ENCODE results near the gene LAD1. TPM values are rescaled to one million over a fixed set of nuclear protein-coding genes. Genes with fewer than 3 reads are reported as not detected.

Gene LAD1
- total and polyA plus RNA-seq, 9 of the 15 experiments (the other 6 are each of a cell fraction or from before 2014, with no cell fraction given) = 0.31 TPM; not detected in 8

DNA sequence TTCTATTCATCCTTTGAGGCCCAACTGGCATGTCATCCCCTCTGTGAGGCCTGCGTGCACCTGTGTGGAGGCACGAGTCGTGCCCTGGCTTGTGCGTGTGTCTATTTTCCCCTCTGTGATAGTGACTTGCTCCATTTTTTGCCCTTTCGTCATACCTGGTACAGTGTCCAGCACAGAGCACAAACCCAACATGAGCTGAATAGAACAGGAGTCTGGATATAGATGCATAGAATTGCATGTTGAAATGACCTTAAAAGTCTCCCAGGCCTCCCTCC is 54.1 kb downstream of the LAD1 start (continued):
- TF ChIP-seq, protein P1, sequence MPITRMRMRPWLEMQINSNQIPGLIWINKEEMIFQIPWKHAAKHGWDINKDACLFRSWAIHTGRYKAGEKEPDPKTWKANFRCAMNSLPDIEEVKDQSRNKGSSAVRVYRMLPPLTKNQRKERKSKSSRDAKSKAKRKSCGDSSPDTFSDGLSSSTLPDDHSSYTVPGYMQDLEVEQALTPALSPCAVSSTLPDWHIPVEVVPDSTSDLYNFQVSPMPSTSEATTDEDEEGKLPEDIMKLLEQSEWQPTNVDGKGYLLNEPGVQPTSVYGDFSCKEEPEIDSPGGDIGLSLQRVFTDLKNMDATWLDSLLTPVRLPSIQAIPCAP (CRISPR knock-in tag; IDR thresholded peaks at IDR 0.05; ENCODE audit: borderline replicate concordance) = no peak
- TF ChIP-seq STAG1 (CRISPR knock-in tag; IDR thresholded peaks at IDR 0.05; ENCODE audit: borderline replicate concordance) = no peak
- TF ChIP-seq ZNF639 (CRISPR knock-in tag; conservative IDR thresholded peaks at IDR 0.05 in 1 of 2, IDR thresholded peaks at IDR 0.05 in 1 of 2) = no peak

GRCh38 chr1:201344206-201345080 is 54.7 kb downstream of the LAD1 start:
- ATAC-seq (no peak), DNase-seq (ENCODE audit: extremely low read depth in 1 of 4, low spot score in 3 of 4) (no peak), FAIRE-seq (no peak)
- ChIA-PET CTCF (ENCODE audit: low intra/inter-chr PET ratio) (no interaction called here), POLR2A (interaction anchor here (0.5 kb wide), 1 partner anchor 24 kb away, joined by 4 read pairs; no protein-coding TSS in a partner anchor)
- Histone ChIP-seq H3K4me1 (replicated peaks in 1 of 2; ENCODE audit: control insufficient read depth in 2 of 2, insufficient read depth in 2 of 2, low read length in 2 of 2) (no peaks in the 10 kb centered on the region), H2AFZ (ENCODE audit: low read depth, low read length) (no peak overlapping the region), H3K4me3 (no peak overlapping the region), H3K4me2 (ENCODE audit: insufficient read depth, low read length) (no peak overlapping the region), H3K36me3 (ENCODE audit: control insufficient read depth, insufficient read depth, low read length) (no peaks in the 10 kb centered on the region), H3K79me2 (ENCODE audit: control insufficient read depth, insufficient read depth, low read length) (no peaks in the 10 kb centered on the region), H3K27me3 (ENCODE audit: control insufficient read depth in 2 of 2, insufficient read depth in 2 of 2, low read length in 2 of 2) (peaks cover 0 to 39% of the 10 kb centered on the region in 2 experiments; a peak in 2 of 5 replicates), H4K20me1 (replicated peaks; ENCODE audit: control insufficient read depth, insufficient read depth, low read length) (peaks cover 16% of the 10 kb centered on the region; the same call in 1 of the 2 replicates), H3K9ac (ENCODE audit: insufficient read depth in 1 of 2, low read depth in 2 of 2, low read length in 2 of 2) (no peak overlapping the region), H3K9me1 (ENCODE audit: control insufficient read depth, insufficient read depth, low read length) (no peaks in the 10 kb centered on the region), H3K27ac (ENCODE audit: extremely low read depth, low read depth, low read length) (no peak overlapping the region), H3K9me3 (replicated peaks; ENCODE audit: control insufficient read depth, insufficient read depth, low read depth, low read length) (no peaks in the 10 kb centered on the region)
- no TSS peak for BruUV-seq (replicated peaks)
- TF ChIP-seq ZNF717 (CRISPR knock-in tag; IDR thresholded peaks at IDR 0.05) (no peak), ZNF197 (CRISPR knock-in tag; IDR thresholded peaks at IDR 0.05; ENCODE audit: low read depth) (no peak), ETV6 (IDR thresholded peaks at IDR 0.05; ENCODE audit: borderline replicate concordance in 1 of 2, low read depth in 2 of 2, low read length in 1 of 2) (no peak), ETV6 (CRISPR knock-in tag; IDR thresholded peaks at IDR 0.05; ENCODE audit: borderline replicate concordance) (no peak), ATF2 (CRISPR knock-in tag; IDR thresholded peaks at IDR 0.05) (no peak), SREBF2 (CRISPR knock-in tag; IDR thresholded peaks at IDR 0.05) (no peak), ZC3H8 (IDR thresholded peaks at IDR 0.05) (no peak), TRIM24 (IDR thresholded peaks at IDR 0.05) (no peak), ZNF780A (CRISPR knock-in tag; IDR thresholded peaks at IDR 0.05) (no peak)
- TF ChIP-seq, protein P2, sequence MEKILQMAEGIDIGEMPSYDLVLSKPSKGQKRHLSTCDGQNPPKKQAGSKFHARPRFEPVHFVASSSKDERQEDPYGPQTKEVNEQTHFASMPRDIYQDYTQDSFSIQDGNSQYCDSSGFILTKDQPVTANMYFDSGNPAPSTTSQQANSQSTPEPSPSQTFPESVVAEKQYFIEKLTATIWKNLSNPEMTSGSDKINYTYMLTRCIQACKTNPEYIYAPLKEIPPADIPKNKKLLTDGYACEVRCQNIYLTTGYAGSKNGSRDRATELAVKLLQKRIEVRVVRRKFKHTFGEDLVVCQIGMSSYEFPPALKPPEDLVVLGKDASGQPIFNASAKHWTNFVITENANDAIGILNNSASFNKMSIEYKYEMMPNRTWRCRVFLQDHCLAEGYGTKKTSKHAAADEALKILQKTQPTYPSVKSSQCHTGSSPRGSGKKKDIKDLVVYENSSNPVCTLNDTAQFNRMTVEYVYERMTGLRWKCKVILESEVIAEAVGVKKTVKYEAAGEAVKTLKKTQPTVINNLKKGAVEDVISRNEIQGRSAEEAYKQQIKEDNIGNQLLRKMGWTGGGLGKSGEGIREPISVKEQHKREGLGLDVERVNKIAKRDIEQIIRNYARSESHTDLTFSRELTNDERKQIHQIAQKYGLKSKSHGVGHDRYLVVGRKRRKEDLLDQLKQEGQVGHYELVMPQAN (IDR thresholded peaks at IDR 0.05; ENCODE audit: borderline replicate concordance) = no peak
- under 1% methylated on average over 7 of the region's 7 CpGs for WGBS (ENCODE audit: insufficient coverage, low coverage, missing lambda C conversion rate)
- intact Hi-C loops (cut with micrococcal nuclease) = loop anchor here (5.0 kb wide), 1 partner anchor 92 kb away; no protein-coding TSS in a partner anchor
- in situ Hi-C loops (cut with MboI) = no loop called here

All from K562 (cell line).